CD14-positive monocyte (primary cell): ENCODE results near the gene PTGR2. TPM values are rescaled to one million over a fixed set of nuclear protein-coding genes. Genes with fewer than 3 reads are reported as not detected.

Experiments used
- DNase-seq, 3 donors: peaks; one replicate each; pipeline ENCODE4 v3.0.0-alpha.2; 2011 to 2022
- H2AFZ ChIP-seq: 2 replicates; pipeline ENCODE4 v1.6.0; 2012; ENCODE audit warnings: mild to moderate bottlenecking, low read depth, low read length, inconsistent platforms; ENCODE audit not compliant: insufficient read depth, poor library complexity, severe bottlenecking
- H3K27ac ChIP-seq, 2 donors: 1 replicate in 1 of 2; 2 replicates in 1 of 2; pipeline ENCODE4 v1.5.1; 2012 to 2013; ENCODE audit warnings: low read length in 2 of 2, control low read depth in 1 of 2, inconsistent platforms in 1 of 2, low read depth in 1 of 2, mild to moderate bottlenecking in 1 of 2
- H3K27me3 ChIP-seq, 2 donors: one replicate each; pipeline versions ENCODE4 v1.6.0 to v1.6.1; 2011 to 2013; ENCODE audit warnings: low read length in 2 of 2; ENCODE audit not compliant: control insufficient read depth in 2 of 2, insufficient read depth in 2 of 2
- H3K36me3 ChIP-seq, 2 donors: replicated peaks in 1 of 2; 1 replicate in 1 of 2; 2 replicates in 1 of 2; pipeline versions ENCODE4 v1.5.1 to v1.6.1; 2012 to 2013; ENCODE audit warnings: low read length in 2 of 2, control low read depth in 1 of 2, inconsistent platforms in 1 of 2, mild to moderate bottlenecking in 1 of 2; ENCODE audit not compliant: insufficient read depth in 2 of 2, control insufficient read depth in 1 of 2
- H3K4me1 ChIP-seq, 2 donors: 1 replicate in 1 of 2; 2 replicates in 1 of 2; pipeline versions ENCODE4 v1.5.1 to v1.6.1; 2012 to 2013; ENCODE audit warnings: low read length in 2 of 2, control low read depth in 1 of 2, inconsistent platforms in 1 of 2, mild to moderate bottlenecking in 1 of 2, moderate library complexity in 1 of 2; ENCODE audit not compliant: insufficient read depth in 2 of 2, control insufficient read depth in 1 of 2
- H3K4me2 ChIP-seq: replicated peaks from 2 replicates; pipeline ENCODE3; 2012; ENCODE audit warnings: low read length, moderate library complexity, mild to moderate bottlenecking; ENCODE audit not compliant: poor library complexity, severe bottlenecking; ENCODE audit errors: extremely low read depth
- H3K4me3 ChIP-seq, 3 experiments: fragments of 200-600 bp in 1 of 3; sonication (generic) in 1 of 3; replicated peaks in 1 of 3; 1 replicate in 2 of 3; 2 replicates in 1 of 3; pipeline ENCODE4 v1.5.1; 2011 to 2013; ENCODE audit warnings: low read length in 3 of 3, mild to moderate bottlenecking in 3 of 3, control low read depth in 2 of 3, low read depth in 2 of 3, inconsistent platforms in 1 of 3, moderate library complexity in 1 of 3
- H3K79me2 ChIP-seq: 2 replicates; pipeline ENCODE4 v1.6.0; 2012; ENCODE audit warnings: mild to moderate bottlenecking, control low read depth, inconsistent platforms, low read length, moderate library complexity; ENCODE audit not compliant: insufficient read depth
- H3K9ac ChIP-seq: 2 replicates; pipeline ENCODE4 v1.6.0; 2017; ENCODE audit warnings: low read length, mild to moderate bottlenecking; ENCODE audit not compliant: insufficient read depth, poor library complexity, severe bottlenecking
- H3K9me3 ChIP-seq, 2 donors: replicated peaks in 1 of 2; 1 replicate in 1 of 2; 2 replicates in 1 of 2; pipeline versions ENCODE4 v1.5.1 to v1.6.1; 2012 to 2013; ENCODE audit warnings: low read length in 2 of 2, control low read depth in 1 of 2; ENCODE audit not compliant: control insufficient read depth in 1 of 2, insufficient read depth in 1 of 2
- H4K20me1 ChIP-seq: 2 replicates; pipeline ENCODE4 v1.6.0; 2012; ENCODE audit warnings: mild to moderate bottlenecking, low read length, control low read depth, moderate library complexity; ENCODE audit not compliant: insufficient read depth
- H3K27ac Mint-ChIP-seq, 7 donors: one replicate each; pipeline ENCODE4 v1.8.0; 2020; ENCODE audit warnings: mild to moderate bottlenecking in 7 of 7, mixed read lengths in 7 of 7, moderate library complexity in 6 of 7, inconsistent platforms in 2 of 7
- H3K27me3 Mint-ChIP-seq, 3 donors: one replicate each; pipeline ENCODE4 v1.8.0; 2021 to 2022; ENCODE audit warnings: low read depth in 3 of 3, mild to moderate bottlenecking in 3 of 3, mixed read lengths in 3 of 3, moderate library complexity in 3 of 3, inconsistent platforms in 1 of 3
- H3K36me3 Mint-ChIP-seq, 2 donors: one replicate each; pipeline ENCODE4 v1.8.0; 2020; ENCODE audit warnings: mixed read lengths in 2 of 2, inconsistent platforms in 1 of 2, mild to moderate bottlenecking in 1 of 2
- H3K4me1 Mint-ChIP-seq: one replicate; pipeline ENCODE4 v1.8.0; 2020; ENCODE audit warnings: mild to moderate bottlenecking, mixed read lengths
- H3K4me3 Mint-ChIP-seq, 2 donors: one replicate each; pipeline ENCODE4 v1.8.0; 2020; ENCODE audit warnings: mild to moderate bottlenecking in 2 of 2, mixed read lengths in 2 of 2, moderate library complexity in 1 of 2
- H3K9me3 Mint-ChIP-seq, 7 donors: one replicate each; pipeline ENCODE4 v1.8.0; 2020 to 2022; ENCODE audit warnings: mixed read lengths in 7 of 7, mild to moderate bottlenecking in 6 of 7, moderate library complexity in 6 of 7, inconsistent platforms in 2 of 7
- WGBS: methylation state at CpG from one replicate; pipeline ENCODE4 v1.1.5; 2013; ENCODE audit warnings: missing lambda C conversion rate; ENCODE audit not compliant: insufficient coverage; 5-methylcytosine and 5-hydroxymethylcytosine counted together
- intact Hi-C, 2 donors: fragments of 100-400 bp; cut with micrococcal nuclease; formaldehyde crosslinking; loops; one replicate each; pipeline versions ENCODE4 v1.15.0 to v1.15.1; 2023
- polyA plus RNA-seq, 3 donors: library from polyadenylated mRNA; depleted of rRNA in 1 of 3; unstranded in 2 of 3; stranded (reverse) in 1 of 3; fragments of 300-500 nt in 2 of 3; fragments of >200 nt in 1 of 3; fragmentation: Illumina TruSeq in 2 of 3; gene quantifications; 1 replicate in 2 of 3; 2 replicates in 1 of 3; pipeline ENCODE4 v1.2.3, GENCODE V29; 2012 to 2021
- TF ChIP-seq, protein P1 (sequence below): fragments of 200-600 bp; IDR thresholded peaks from one replicate; pipeline ENCODE4 v1.8.0; 2022; ENCODE audit warnings: antibody characterized with exemption, mild to moderate bottlenecking

Gene PTGR2
- polyA plus RNA-seq, 3 donors, result 1.1 to 3.8 (median 1.1) TPM

DNA sequence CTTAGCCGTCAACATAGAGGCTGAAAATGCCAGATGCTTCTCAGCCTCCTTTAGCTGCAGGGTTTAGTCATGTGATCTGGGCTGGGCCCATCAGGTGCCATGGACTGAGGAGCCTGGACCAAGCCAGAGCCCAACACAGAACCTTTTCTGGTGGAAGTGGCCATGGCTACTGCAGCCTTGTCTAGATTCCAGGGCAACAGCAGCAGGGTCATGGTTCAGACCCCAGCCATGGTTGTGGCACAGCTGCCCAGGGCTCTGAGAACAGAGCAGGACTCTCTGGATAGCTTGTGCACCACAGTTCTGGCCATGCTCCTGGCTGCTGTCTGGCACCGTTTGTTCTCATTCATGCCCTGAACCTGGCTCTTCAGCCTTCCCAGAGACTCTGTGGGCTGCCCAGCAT lies 47.0 kb upstream of the PTGR2 start:
- H3K36me3 Mint-ChIP-seq, result no peaks in the 10 kb centered on the region
- Histone ChIP-seq H2AFZ (no peak overlapping the region), H3K36me3 (no peaks in the 10 kb centered on the region), H3K9ac (no peak overlapping the region), H3K4me2 (no peak overlapping the region), H3K4me1 (no peaks in the 10 kb centered on the region), H3K27me3 (no peaks in the 10 kb centered on the region), H3K4me3 (no peak overlapping the region), H3K79me2 (no peaks in the 10 kb centered on the region), H4K20me1 (no peaks in the 10 kb centered on the region), H3K27ac (no peak overlapping the region), H3K9me3 (no peaks in the 10 kb centered on the region)
- WGBS, result 100% methylated on average over 2 of the region's 2 CpGs
- no peak for DNase-seq
- no peak overlapping the region for H3K27ac Mint-ChIP-seq
- no peaks in the 10 kb centered on the region for H3K4me1 Mint-ChIP-seq
- H3K27me3 Mint-ChIP-seq, result peaks cover 0 to 2% (median 0%) of the 10 kb centered on the region in 3 donors
- H3K4me3 Mint-ChIP-seq, result no peak overlapping the region
- no peaks in the 10 kb centered on the region for H3K9me3 Mint-ChIP-seq
- intact Hi-C loops, result no loop called here
- TF ChIP-seq, protein P1, sequence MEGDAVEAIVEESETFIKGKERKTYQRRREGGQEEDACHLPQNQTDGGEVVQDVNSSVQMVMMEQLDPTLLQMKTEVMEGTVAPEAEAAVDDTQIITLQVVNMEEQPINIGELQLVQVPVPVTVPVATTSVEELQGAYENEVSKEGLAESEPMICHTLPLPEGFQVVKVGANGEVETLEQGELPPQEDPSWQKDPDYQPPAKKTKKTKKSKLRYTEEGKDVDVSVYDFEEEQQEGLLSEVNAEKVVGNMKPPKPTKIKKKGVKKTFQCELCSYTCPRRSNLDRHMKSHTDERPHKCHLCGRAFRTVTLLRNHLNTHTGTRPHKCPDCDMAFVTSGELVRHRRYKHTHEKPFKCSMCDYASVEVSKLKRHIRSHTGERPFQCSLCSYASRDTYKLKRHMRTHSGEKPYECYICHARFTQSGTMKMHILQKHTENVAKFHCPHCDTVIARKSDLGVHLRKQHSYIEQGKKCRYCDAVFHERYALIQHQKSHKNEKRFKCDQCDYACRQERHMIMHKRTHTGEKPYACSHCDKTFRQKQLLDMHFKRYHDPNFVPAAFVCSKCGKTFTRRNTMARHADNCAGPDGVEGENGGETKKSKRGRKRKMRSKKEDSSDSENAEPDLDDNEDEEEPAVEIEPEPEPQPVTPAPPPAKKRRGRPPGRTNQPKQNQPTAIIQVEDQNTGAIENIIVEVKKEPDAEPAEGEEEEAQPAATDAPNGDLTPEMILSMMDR, result no peak

DNA sequence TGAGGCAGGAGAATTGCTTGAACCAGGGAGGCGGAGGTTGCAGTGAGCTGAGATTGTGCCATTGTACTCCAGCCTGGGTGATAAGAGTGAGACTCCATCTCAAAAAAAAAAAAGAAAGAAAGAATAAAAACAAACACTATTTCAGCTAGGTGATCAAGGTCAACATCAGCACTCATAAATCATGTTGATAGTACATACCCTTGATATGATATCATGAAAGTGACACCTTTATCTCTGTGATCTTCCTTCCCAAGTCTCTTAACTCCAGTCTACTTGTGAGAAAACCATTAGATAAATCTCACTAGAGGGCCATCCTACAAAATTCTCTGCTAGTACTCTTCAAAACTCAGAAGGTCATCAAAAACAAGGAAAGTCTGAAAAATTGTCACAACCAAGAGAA lies 44.2 kb upstream of the PTGR2 start:
- DNase-seq, result no peak
- H3K4me1 ChIP-seq, result peaks cover 13 to 14% of the 10 kb centered on the region in 2 donors
- H2AFZ ChIP-seq, result no peak overlapping the region
- intact Hi-C loops, result no loop called here
- Mint-ChIP-seq H3K27me3 (peaks cover 0 to 2% (median 0%) of the 10 kb centered on the region in 3 donors), H3K36me3 (no peaks in the 10 kb centered on the region), H3K27ac (no peak overlapping the region), H3K4me3 (no peak overlapping the region), H3K9me3 (no peaks in the 10 kb centered on the region), H3K4me1 (peaks cover 14% of the 10 kb centered on the region)
- no peak overlapping the region for H3K27ac ChIP-seq
- no peak overlapping the region for H3K4me2 ChIP-seq
- TF ChIP-seq, protein P1, result no peak
- no peaks in the 10 kb centered on the region for H3K36me3 ChIP-seq
- no peaks in the 10 kb centered on the region for H4K20me1 ChIP-seq
- H3K9ac ChIP-seq, result no peak overlapping the region
- no peaks in the 10 kb centered on the region for H3K9me3 ChIP-seq
- no peak overlapping the region for H3K4me3 ChIP-seq
- no CpG with 5 or more reads among the region's 1 CpG for WGBS
- no peaks in the 10 kb centered on the region for H3K79me2 ChIP-seq
- H3K27me3 ChIP-seq, result no peaks in the 10 kb centered on the region
